GM06990 (cell line): ENCODE data around the gene CHST14.
A peak's percentile ranks its signal among the peaks of the same experiment; 100 is the strongest.

Source experiments
- DNase-seq: peaks from one replicate; pipeline ENCODE4 v3.0.0-alpha.2; 2011; ENCODE audit not compliant: insufficient read length; ENCODE audit errors: extremely low read depth
- H3K27me3 ChIP-seq: replicated peaks from 2 replicates; pipeline ENCODE4 v1.6.0; 2011; ENCODE audit warnings: low read length; ENCODE audit not compliant: control insufficient read depth, insufficient read depth
- H3K36me3 ChIP-seq: 2 replicates; pipeline ENCODE4 v1.5.1; 2011; ENCODE audit warnings: low read length; ENCODE audit not compliant: control insufficient read depth, insufficient read depth
- H3K4me3 ChIP-seq: replicated peaks from 2 replicates; pipeline ENCODE4 v1.5.1; 2011; ENCODE audit warnings: low read depth, mild to moderate bottlenecking, control low read depth, low read length
- TF ChIP-seq, protein P1 (sequence below): IDR thresholded peaks from 2 replicates; pipeline ENCODE4 v1.5.1; 2011; ENCODE audit warnings: low read length, control low read depth, mild to moderate bottlenecking, inconsistent platforms; ENCODE audit not compliant: insufficient read depth, poor library complexity, severe bottlenecking

CHST14 gene

DNA sequence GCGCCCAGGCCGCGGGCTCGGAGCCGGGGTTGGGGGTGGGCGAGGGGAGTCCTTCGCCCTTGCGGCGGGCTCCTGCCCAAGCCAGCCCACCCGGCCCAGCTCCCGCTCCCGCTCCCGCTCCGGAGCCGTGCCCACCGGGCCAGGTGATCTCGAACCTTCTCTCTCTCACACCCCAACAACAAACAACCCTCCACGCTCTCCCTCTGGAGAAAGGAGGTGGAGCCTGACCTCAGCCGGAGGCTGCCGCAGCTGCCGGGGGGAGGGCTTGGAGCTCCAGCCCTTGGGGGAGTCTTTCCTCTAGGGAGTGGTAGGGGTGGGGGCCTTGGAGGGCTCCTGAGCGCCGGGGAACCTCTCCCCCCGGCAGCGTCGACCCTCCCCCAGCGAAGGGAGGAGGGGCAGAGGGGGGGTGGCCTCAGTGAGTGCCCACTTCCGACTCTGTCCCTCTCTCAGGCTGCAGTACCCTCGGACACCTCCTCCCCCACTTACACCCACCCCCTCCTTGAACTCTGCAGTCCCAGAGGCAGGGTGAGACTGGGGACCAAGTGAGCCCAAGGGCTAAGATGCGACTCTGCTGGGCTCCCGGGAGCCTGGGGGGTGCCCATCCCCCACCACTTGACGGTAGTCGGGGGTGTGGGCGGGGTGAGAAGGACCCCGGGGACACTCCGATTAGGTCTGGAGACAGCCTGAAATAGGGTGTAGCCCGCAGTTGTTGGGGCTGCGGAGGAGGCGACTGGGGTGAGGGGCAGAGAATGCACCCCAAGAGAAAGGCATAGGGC is 34.5 kb upstream of the CHST14 start:
- Histone ChIP-seq H3K36me3 (no peaks in the 10 kb centered on the region), H3K27me3 (peaks cover 8% of the 10 kb centered on the region), H3K4me3 (no peak overlapping the region)
- no peak for DNase-seq
- TF ChIP-seq, protein P1, sequence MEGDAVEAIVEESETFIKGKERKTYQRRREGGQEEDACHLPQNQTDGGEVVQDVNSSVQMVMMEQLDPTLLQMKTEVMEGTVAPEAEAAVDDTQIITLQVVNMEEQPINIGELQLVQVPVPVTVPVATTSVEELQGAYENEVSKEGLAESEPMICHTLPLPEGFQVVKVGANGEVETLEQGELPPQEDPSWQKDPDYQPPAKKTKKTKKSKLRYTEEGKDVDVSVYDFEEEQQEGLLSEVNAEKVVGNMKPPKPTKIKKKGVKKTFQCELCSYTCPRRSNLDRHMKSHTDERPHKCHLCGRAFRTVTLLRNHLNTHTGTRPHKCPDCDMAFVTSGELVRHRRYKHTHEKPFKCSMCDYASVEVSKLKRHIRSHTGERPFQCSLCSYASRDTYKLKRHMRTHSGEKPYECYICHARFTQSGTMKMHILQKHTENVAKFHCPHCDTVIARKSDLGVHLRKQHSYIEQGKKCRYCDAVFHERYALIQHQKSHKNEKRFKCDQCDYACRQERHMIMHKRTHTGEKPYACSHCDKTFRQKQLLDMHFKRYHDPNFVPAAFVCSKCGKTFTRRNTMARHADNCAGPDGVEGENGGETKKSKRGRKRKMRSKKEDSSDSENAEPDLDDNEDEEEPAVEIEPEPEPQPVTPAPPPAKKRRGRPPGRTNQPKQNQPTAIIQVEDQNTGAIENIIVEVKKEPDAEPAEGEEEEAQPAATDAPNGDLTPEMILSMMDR: no peak

DNA sequence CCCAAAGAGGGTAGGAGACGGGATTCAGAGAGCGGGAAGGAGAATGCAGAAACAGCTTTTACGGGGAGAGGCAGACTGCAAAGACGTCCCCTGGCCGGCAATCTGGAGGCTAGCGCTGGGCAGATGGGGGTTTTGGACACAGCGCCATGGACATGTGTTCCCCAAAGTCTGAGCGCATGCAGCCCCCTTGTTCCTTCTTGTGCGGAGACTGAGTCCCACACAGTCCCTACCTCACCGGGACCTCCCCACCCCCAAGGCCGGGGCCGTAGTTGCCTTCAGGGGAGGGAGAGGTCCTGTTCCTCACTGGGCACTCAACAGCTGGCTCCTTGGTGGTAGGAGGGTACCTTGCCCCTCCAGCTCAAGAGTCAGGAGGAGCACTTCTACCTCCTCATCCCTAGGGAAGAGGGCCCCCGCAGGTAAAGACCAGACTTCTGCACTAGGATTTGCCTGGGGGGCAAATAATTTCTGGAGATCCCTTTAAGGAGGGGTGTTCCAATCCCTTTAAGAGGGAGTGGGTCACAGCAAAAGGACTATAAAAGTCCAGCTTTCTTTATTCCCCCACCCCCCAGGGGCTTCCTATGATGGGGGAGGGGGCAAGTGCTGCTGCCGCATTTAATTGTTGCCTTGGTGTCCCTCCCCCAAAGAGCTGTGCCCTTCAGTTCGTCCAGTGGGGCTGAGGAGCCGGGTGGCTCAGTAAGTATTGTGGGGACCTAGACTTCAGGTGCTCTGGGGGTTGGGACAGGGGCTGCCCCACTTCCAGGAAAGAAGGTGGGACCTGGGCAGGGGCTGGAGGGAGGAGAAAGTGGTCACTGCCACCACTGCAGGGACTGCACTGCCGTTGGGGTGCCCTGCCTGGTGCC is 33.7 kb upstream of the CHST14 start:
- no peak overlapping the region for H3K4me3 ChIP-seq

DNA sequence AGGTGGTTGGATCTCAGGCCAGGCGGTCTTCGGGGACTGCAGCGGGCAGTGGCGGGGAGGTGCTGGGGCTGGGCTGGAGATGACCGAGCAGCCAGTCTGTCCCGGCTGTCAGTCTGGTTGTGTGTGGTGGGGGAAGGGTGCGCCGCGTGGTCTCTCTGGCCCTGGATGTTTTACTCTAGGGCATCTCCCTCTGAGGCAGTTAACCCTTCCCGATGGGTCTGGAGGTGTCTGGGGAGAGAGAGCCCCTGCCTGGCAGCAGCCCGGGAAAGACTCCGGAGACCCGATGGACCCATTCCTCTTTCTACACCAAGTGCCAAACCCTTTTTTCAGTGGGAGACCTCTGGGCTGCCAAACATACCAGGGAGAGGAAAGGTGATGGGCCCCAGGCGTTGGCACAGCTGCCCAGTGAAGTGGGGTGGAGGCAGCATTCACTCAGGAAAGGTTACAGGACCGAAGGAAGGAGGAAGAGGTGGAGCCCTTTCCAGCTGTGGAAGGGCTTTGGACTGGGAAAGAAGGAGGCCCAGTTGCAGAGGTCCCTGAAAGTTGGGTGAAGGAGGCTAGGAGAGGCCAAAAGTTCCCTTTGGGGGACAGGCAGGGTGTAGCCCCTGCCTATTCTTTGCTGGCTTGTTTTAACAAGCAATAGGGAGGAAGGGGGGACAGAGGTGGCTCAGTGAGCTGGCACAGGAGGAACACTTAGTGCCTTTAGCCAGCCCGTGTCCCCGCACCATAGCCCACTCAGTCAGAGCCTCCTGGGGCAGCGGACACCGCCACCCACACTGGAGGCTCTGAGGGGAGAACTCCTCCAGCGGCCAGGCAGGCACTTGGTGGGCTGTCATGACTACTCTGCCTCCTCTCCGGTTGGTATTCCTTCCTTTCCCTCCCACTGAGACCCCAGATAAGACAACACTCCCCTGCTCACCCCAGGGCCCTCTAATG is 32.8 kb upstream of the CHST14 start:
- Histone ChIP-seq H3K4me3 (no peak overlapping the region), H3K27me3 (peaks cover 7% of the 10 kb centered on the region), H3K36me3 (no peaks in the 10 kb centered on the region)
- TF ChIP-seq, protein P1: no peak
- no peak for DNase-seq

More for the DNA sequence above, 33.7 kb upstream of the CHST14 start:
- peaks cover 8% of the 10 kb centered on the region for H3K27me3 ChIP-seq
- no peaks in the 10 kb centered on the region for H3K36me3 ChIP-seq
- TF ChIP-seq, protein P1: no peak
- DNase-seq: no peak

DNA sequence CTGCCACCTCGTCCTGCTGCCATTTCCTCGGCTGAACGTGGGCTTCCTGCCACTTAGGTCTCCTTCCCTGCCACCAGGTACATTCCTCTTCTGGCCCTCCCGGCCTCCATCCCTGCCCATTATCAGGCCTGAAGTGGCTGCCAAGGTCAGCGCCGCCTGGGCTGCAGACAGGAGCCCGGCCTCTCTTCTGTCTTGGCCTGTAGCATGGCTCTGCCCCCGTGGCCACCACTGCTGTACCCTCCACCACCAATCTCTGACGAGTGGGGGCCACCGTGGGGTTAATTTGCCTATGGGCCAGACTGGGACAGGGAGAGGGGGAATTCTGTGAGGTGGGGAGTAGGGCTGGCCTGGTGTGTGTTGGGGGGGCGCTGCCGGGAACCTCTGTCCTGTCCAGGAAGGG is 32.1 kb upstream of the CHST14 start:
- Histone ChIP-seq H3K4me3 (no peak overlapping the region), H3K27me3 (peaks cover 7% of the 10 kb centered on the region), H3K36me3 (no peaks in the 10 kb centered on the region)
- TF ChIP-seq, protein P1: no peak
- DNase-seq: no peak

DNA sequence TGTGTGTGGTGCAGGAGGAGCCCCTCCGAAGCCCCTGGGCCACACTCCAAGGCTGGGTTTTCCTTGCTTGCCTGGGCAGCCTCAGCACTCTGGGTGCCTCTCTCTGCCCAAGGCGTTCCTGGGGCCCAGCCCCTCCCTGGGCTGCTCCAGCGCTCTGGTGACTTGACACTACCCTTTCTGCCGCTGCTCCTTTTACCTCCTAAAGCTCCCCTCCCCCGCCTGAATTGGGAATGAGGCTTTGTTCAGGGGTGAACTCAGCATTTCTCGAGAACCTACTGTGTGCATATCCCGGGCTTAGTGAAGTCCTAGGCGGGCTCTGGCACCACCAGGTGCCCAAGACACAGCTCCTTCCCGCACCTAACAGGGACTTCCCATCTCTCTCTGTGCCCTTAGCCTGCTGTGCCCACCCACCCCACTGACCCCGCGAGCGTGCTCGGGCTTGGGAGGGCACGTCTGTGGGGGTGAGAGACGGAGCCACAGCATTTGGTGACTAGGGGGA is 31.3 kb upstream of the CHST14 start:
- Histone ChIP-seq H3K4me3 (peak overlapping the region; percentile 78), H3K36me3 (no peaks in the 10 kb centered on the region), H3K27me3 (peaks cover 6% of the 10 kb centered on the region)
- DNase-seq: no peak
- TF ChIP-seq, protein P1: no peak
